OCI-LY7 (cell line): ENCODE measurements around the gene HK2. TPM values are rescaled to one million over a fixed set of nuclear protein-coding genes. Genes with fewer than 3 reads are reported as not detected.

ENCODE experiments used
- BruUV-seq: library from RNA; stranded (reverse); fragments of 400-500 nt; replicated peaks from 2 replicates; lab custom pipeline; 2021; lab: Mats Ljungman, UMichigan
- CTCF ChIA-PET: fragments of 300-600 bp; sonication (Branson Sonifier 250); formaldehyde crosslinking; loops from one replicate; lab custom pipeline; 2022; ENCODE audit warnings: antibody characterized with exemption; ENCODE audit not compliant: unreplicated experiment; lab: Charles Lee
- POLR2A ChIA-PET: fragments of 300-600 bp; sonication (Branson Sonifier 250); formaldehyde crosslinking; loops from one replicate; lab custom pipeline; 2022; ENCODE audit warnings: antibody characterized with exemption; lab: Charles Lee
- DNase-seq: peaks from one replicate; pipeline ENCODE4 v3.0.0-alpha.2; 2015; ENCODE audit warnings: low spot score
- H2AFZ ChIP-seq: fragments of 200-600 bp; sonication (generic), shearing (Covaris generic); 2 replicates; pipeline ENCODE4 v1.6.1; 2014; ENCODE audit warnings: mild to moderate bottlenecking, antibody characterized with exemption, low read length, moderate library complexity
- H3K27ac ChIP-seq: fragments of 200-600 bp; sonication (generic); 2 replicates; pipeline ENCODE4 v1.5.1; 2014; ENCODE audit warnings: mixed run types, low read depth, mild to moderate bottlenecking, moderate library complexity, low read length, inconsistent platforms; ENCODE audit not compliant: poor library complexity, severe bottlenecking
- H3K36me3 ChIP-seq: fragments of 200-600 bp; sonication (generic); 2 replicates; pipeline ENCODE4 v1.6.1; 2014; ENCODE audit warnings: mild to moderate bottlenecking, antibody characterized with exemption, low read length, moderate library complexity, mixed read lengths; ENCODE audit not compliant: insufficient read depth
- H3K4me1 ChIP-seq: fragments of 200-600 bp; sonication (generic); 2 replicates; pipeline ENCODE4 v1.5.1; 2014; ENCODE audit warnings: mild to moderate bottlenecking, low read length; ENCODE audit not compliant: insufficient read depth, poor library complexity, severe bottlenecking
- H3K4me2 ChIP-seq: fragments of 200-600 bp; sonication (generic); 2 replicates; pipeline ENCODE4 v1.6.1; 2014; ENCODE audit warnings: mild to moderate bottlenecking, low read length
- H3K4me3 ChIP-seq: fragments of 200-600 bp; sonication (generic); 2 replicates; pipeline ENCODE4 v1.5.1; 2014; ENCODE audit warnings: mild to moderate bottlenecking, low read depth, low read length; ENCODE audit not compliant: poor library complexity, severe bottlenecking
- H3K79me2 ChIP-seq: fragments of 200-600 bp; sonication (generic); 2 replicates; pipeline ENCODE4 v1.6.1; 2016; ENCODE audit warnings: low read depth, mild to moderate bottlenecking, low read length, moderate library complexity, mixed read lengths; ENCODE audit not compliant: insufficient read depth
- H3K9me2 ChIP-seq: fragments of 200-600 bp; sonication (generic); 2 replicates; pipeline ENCODE4 v1.6.1; 2016; ENCODE audit warnings: mild to moderate bottlenecking, low read length, mixed read lengths; ENCODE audit not compliant: insufficient read depth
- H3K9me3 ChIP-seq: fragments of 200-600 bp; sonication (generic); 2 replicates; pipeline ENCODE4 v1.6.1; 2014; ENCODE audit warnings: mild to moderate bottlenecking, mixed run types, low read length, mixed read lengths
- H4K20me1 ChIP-seq: fragments of 200-600 bp; sonication (generic); 2 replicates; pipeline ENCODE4 v1.6.1; 2014; ENCODE audit warnings: mild to moderate bottlenecking, antibody characterized with exemption, low read length, moderate library complexity, mixed read lengths; ENCODE audit not compliant: insufficient read depth
- EZH2phosphoT487 ChIP-seq: fragments of 200-600 bp; sonication (generic); IDR thresholded peaks from 2 replicates; pipeline ENCODE4 v1.6.1; 2018; ENCODE audit warnings: low read depth, borderline replicate concordance, mild to moderate bottlenecking, mixed run types, antibody characterized with exemption, low read length, moderate library complexity, mixed read lengths
- intact Hi-C: fragments of 100-400 bp; cut with micrococcal nuclease; formaldehyde crosslinking; loops from one replicate; pipeline ENCODE4 v1.10.0; 2022; ENCODE audit not compliant: unreplicated experiment
- total RNA-seq, 2 experiments: library from RNA; depleted of rRNA in 1 of 2; stranded (reverse); fragments of >200 nt in 1 of 2; shearing (Covaris generic) in 1 of 2; gene quantifications; 2 replicates each; pipeline ENCODE4 v1.2.3, GENCODE V29; 2014 to 2022
- TF ChIP-seq, protein P1 (sequence below): fragments of 200-600 bp; sonication (generic); conservative IDR thresholded peaks from 2 replicates; pipeline ENCODE4 v1.5.1; 2014; ENCODE audit warnings: mild to moderate bottlenecking, antibody characterized with exemption, low read length, moderate library complexity, mixed read lengths

Gene HK2
- total RNA-seq, 2 experiments from 2014 or later = 8.6 to 50.5 TPM

DNA sequence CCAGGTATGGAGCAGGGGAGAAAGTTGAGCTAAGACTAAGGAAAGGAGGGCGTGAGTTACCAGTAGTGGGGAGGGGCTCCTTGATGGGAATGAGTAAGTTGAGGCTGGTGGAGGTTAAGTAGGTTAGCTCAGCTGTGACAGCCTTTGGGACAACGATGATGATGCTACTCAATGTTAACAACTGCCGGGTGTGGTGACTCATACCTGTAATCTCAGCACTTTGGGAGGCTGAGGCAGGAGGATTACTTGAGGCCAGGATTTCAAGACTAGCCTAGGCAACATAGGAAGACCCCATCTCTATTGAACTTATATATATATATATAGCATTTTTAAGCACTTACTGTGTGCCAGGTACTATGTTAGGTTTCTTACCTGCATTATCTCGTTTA lies 48.4 kb downstream of the HK2 start:
- Histone ChIP-seq H3K79me2 (no peaks in the 10 kb centered on the region), H3K36me3 (peaks cover 98% of the 10 kb centered on the region), H3K9me2 (no peaks in the 10 kb centered on the region), H3K4me1 (no peaks in the 10 kb centered on the region), H4K20me1 (no peaks in the 10 kb centered on the region), H3K4me2 (no peak overlapping the region), H3K27ac (no peak overlapping the region), H3K9me3 (no peaks in the 10 kb centered on the region), H3K4me3 (no peak overlapping the region), H2AFZ (no peak overlapping the region)
- no peak for DNase-seq
- POLR2A ChIA-PET = interaction anchor here (0.6 kb wide), 1 partner anchor 193 kb away, joined by 3 read pairs; no protein-coding TSS in a partner anchor
- CTCF ChIA-PET = no interaction called here
- intact Hi-C loops = no loop called here
- BruUV-seq = no TSS peak
- TF ChIP-seq, protein P1, sequence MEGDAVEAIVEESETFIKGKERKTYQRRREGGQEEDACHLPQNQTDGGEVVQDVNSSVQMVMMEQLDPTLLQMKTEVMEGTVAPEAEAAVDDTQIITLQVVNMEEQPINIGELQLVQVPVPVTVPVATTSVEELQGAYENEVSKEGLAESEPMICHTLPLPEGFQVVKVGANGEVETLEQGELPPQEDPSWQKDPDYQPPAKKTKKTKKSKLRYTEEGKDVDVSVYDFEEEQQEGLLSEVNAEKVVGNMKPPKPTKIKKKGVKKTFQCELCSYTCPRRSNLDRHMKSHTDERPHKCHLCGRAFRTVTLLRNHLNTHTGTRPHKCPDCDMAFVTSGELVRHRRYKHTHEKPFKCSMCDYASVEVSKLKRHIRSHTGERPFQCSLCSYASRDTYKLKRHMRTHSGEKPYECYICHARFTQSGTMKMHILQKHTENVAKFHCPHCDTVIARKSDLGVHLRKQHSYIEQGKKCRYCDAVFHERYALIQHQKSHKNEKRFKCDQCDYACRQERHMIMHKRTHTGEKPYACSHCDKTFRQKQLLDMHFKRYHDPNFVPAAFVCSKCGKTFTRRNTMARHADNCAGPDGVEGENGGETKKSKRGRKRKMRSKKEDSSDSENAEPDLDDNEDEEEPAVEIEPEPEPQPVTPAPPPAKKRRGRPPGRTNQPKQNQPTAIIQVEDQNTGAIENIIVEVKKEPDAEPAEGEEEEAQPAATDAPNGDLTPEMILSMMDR = no peak
- no peak for TF ChIP-seq EZH2phosphoT487

DNA sequence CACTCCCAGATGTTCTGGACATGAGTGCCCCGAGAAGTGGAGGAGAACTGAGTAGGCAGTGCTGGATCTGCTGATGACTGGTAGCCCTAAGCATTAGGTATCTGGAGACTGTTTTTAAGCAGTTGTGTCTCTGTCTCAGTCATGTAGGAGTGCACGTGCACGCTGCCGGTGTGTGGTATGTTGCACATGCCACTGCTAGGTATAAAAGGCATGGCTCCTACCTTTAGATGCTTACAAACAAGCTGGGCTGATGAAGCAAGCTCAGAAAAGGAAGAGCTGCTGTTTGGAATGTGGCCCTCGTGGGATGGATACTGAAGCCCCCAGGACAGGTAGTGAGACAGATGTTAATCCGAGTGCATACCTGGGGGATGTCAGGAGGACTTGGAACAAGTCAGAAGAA lies 49.1 kb downstream of the HK2 start:
- CTCF ChIA-PET = interaction anchor here (0.6 kb wide), 1 partner anchor 579 kb away, joined by 3 read pairs; no protein-coding TSS in a partner anchor
- DNase-seq = no peak
- Histone ChIP-seq H2AFZ (no peak overlapping the region), H3K9me2 (no peaks in the 10 kb centered on the region), H3K27ac (no peak overlapping the region), H3K79me2 (no peaks in the 10 kb centered on the region), H3K4me1 (no peaks in the 10 kb centered on the region), H3K9me3 (no peaks in the 10 kb centered on the region), H4K20me1 (no peaks in the 10 kb centered on the region), H3K4me3 (no peak overlapping the region), H3K36me3 (peaks cover 98% of the 10 kb centered on the region), H3K4me2 (no peak overlapping the region)
- intact Hi-C loops = no loop called here
- TF ChIP-seq EZH2phosphoT487 = no peak
- TF ChIP-seq, protein P1 = no peak
- POLR2A ChIA-PET = no interaction called here
- BruUV-seq = no TSS peak

DNA sequence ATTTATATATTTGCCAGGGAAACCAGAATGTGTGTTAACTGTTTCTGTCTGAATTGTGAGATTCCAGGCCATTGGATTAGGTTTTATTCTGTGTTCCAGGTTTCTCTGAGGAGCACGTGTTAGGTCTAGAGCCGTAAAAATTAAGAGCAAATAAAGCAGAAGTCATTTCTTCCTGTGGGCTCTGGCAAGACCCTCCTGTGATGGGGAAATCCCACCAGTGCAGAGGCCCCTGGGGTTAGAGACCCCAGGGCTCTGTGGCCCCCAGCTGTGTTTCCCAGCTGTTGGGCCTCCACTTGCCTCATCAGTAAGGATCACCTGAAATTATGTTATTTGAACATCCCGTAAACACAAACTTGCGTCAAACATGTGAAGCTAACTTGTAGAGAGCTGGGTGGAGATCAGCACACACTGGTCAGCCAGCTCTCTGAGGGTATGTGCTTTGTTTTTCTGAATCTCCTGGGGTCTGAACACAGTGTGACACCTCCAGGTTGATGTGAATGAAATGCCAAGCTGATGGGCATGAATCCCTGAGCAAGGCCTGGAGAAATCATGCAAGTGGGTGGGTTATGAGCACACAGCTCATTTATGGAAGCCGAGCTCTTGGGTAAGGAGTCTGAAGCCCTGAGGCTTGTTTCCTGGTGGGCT lies 50.3 kb downstream of the HK2 start:
- Histone ChIP-seq H4K20me1 (no peaks in the 10 kb centered on the region), H3K9me2 (no peaks in the 10 kb centered on the region), H2AFZ (no peak overlapping the region), H3K9me3 (no peaks in the 10 kb centered on the region), H3K79me2 (no peaks in the 10 kb centered on the region), H3K4me1 (no peaks in the 10 kb centered on the region), H3K27ac (no peak overlapping the region), H3K4me2 (no peak overlapping the region), H3K4me3 (no peak overlapping the region), H3K36me3 (peaks cover 98% of the 10 kb centered on the region)
- POLR2A ChIA-PET = interaction anchor here (1.0 kb wide), 1 partner anchor 9 kb away, joined by 3 read pairs; no protein-coding TSS in a partner anchor
- intact Hi-C loops = no loop called here
- TF ChIP-seq, protein P1 = no peak
- TF ChIP-seq EZH2phosphoT487 = no peak
- CTCF ChIA-PET = no interaction called here
- no TSS peak for BruUV-seq
- no peak for DNase-seq
